ENCODE results near the gene SLC16A3. TPM values are rescaled to one million over a fixed set of nuclear protein-coding genes. Genes with fewer than 3 reads are reported as not detected.
A peak's percentile ranks its signal among the peaks of the same experiment; 100 is the strongest.
"Not testable (repeated sequence)": the region's sequence is repeated elsewhere in the genome, so short reads cannot be mapped to it uniquely, and the experiment has no call there.

Gene SLC16A3
- 265 and 305 TPM in 2 replicates for total RNA-seq (2012; rRNA removed)

DNA sequence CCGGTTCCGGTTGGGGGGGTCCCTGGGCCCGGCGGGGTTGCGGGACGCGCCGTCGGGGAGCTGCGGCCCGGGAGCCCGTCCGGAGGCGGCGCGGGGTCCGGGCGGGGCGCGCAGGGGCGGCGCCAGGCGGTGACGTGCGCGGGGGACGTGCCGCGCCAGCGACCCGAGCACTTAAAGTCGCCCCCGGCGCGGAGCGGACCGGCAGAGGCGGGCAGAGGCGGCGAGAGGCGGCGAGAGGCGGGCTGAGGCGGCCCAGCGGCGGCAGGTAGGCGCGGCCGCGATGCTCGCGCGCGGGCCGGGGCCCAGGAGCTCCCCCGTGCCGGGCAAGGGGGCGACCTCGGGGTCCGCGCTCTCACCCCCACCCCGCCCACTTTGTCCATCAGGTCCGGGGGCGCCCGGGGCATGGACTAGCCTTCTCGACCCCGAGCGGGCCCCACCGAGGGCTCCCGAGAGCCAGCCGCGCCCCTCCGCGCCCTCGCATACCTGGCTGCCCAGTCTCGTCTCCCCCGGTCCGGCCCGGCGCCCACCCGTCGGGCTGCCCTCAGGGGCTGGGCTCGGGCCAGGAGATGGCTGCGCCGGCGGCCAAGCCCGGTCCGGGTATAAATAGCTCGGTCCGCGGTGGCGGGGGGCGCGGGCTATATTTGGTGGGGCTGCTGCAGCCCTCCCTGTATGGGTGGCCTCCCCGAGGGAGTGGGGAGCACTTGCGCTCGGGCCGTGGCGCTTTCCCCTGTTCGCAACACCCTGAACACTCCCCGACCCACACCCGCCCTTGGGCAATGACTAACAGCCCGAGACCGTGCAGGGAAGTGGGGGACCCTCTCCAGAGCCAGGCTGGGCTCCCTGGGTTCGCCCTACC is at the start of gene SLC16A3:
TSS of gene SLC16A3 (plus strand) at position 201 of the 856 bp plus-strand sequence. CDS start 6,967 bp downstream, outside the sequence.
- Histone ChIP-seq H3K4me2 (ENCODE audit: low read length) (peak within 1 kb of the TSS; percentile 92), H3K36me3 (ENCODE audit: insufficient read depth, low read length) (peaks cover 17% of the 10 kb centered on the region), H3K4me1 (ENCODE audit: control insufficient read depth, insufficient read depth, low read length) (peaks cover 39% of the 10 kb centered on the region), H3K9me3 (replicated peaks; ENCODE audit: low read length) (no peaks in the 10 kb centered on the region), H3K27me3 (ENCODE audit: control insufficient read depth, insufficient read depth, low read length) (no peaks in the 10 kb centered on the region), H3K4me3 (ENCODE audit: low read length) (peak within 1 kb of the TSS; percentile 89), H3K9ac (ENCODE audit: low read depth, low read length) (peak within 1 kb of the TSS; percentile 91)

- Histone ChIP-seq H3K27me3 (ENCODE audit: control insufficient read depth, insufficient read depth, low read length) (no peaks in the 10 kb centered on the region), H3K4me3 (ENCODE audit: low read length) (no peak overlapping the region), H3K4me2 (ENCODE audit: low read length) (no peak overlapping the region), H3K9ac (ENCODE audit: low read depth, low read length) (no peak overlapping the region), H3K9me3 (replicated peaks; ENCODE audit: low read length) (no peaks in the 10 kb centered on the region), H3K4me1 (ENCODE audit: control insufficient read depth, insufficient read depth, low read length) (no peaks in the 10 kb centered on the region), H3K36me3 (ENCODE audit: insufficient read depth, low read length) (peaks cover 29% of the 10 kb centered on the region)
These were observed 49.4 kb upstream of the SLC16A3 start for GRCh38 chr17:82179412-82179811.

DNA sequence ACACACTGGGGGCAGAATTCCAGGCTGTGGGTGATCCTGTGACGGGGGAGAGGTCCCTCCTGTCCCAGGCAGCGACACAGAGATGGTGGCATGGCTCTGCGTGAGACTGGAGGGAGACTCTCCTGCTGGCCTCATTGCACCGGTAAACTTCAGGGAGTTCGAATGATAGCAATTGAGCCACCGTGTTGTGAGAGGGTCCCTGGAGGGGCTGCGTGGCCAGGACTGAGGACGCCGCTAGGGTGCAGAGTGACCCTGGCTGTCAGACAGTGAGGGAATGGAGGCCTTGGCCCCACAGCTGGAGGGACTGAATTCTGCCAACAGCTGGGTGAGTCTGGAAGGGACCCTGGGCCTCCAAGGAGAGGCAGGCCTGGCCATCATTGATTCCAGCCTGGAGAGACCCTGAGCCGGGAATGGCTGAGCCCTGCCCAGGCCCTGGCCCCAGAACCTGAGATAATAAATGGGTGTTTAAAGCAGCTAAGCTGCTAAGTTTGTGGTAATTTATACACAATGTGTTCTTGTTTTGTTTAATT is 48.8 kb upstream of the SLC16A3 start:
- Histone ChIP-seq H3K9me3 (replicated peaks; ENCODE audit: low read length) (no peaks in the 10 kb centered on the region), H3K27me3 (ENCODE audit: control insufficient read depth, insufficient read depth, low read length) (no peaks in the 10 kb centered on the region), H3K9ac (ENCODE audit: low read depth, low read length) (no peak overlapping the region), H3K36me3 (ENCODE audit: insufficient read depth, low read length) (peaks cover 32% of the 10 kb centered on the region), H3K4me2 (ENCODE audit: low read length) (no peak overlapping the region), H3K4me3 (ENCODE audit: low read length) (no peak overlapping the region), H3K4me1 (ENCODE audit: control insufficient read depth, insufficient read depth, low read length) (no peaks in the 10 kb centered on the region)

DNA sequence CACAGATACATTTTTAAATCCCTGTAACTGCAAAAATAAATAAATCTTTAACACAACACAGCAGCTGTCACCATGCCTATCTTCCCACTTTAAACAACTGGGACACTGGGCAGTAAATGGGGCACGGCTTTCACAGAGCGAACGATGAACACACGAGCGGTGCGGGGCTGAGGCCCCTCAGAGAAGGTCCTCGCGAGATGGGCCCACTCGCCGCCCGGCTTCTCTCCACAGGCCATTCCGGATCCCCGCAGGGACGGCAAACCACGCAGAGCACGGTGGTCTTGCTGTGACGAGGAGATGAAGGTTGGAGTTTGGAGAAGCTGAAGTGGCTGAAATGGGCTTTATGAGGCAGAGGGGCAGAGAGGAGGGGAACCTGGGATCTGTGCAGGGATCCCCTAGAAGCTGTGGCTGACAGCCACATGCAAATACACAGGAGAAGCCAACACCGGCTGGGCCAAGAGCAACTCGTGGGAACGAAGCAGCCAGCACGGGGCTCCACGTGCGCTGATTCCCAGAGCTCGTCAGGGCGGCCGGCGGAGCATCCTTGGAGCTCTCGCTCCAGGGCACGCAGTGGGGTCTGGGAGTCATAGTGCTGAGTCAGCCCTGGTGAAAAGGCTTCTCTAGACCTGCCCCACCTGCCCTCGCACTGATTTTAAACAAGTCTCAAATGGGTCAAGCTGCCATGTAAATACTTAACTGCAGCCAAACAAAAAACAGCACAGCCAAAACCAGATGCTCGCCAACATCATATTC is 47.9 kb upstream of the SLC16A3 start:
- Histone ChIP-seq H3K27me3 (ENCODE audit: control insufficient read depth, insufficient read depth, low read length) (no peaks in the 10 kb centered on the region), H3K36me3 (ENCODE audit: insufficient read depth, low read length) (peaks cover 30% of the 10 kb centered on the region), H3K4me3 (ENCODE audit: low read length) (no peak overlapping the region), H3K9me3 (replicated peaks; ENCODE audit: low read length) (no peaks in the 10 kb centered on the region), H3K9ac (ENCODE audit: low read depth, low read length) (no peak overlapping the region), H3K4me2 (ENCODE audit: low read length) (no peak overlapping the region), H3K4me1 (ENCODE audit: control insufficient read depth, insufficient read depth, low read length) (no peaks in the 10 kb centered on the region)

- H3K27me3 ChIP-seq (ENCODE audit: control insufficient read depth, insufficient read depth, low read length): no peaks in the 10 kb centered on the region
- peaks cover 41% of the 10 kb centered on the region for H3K36me3 ChIP-seq (ENCODE audit: insufficient read depth, low read length)
- H3K4me3 ChIP-seq (ENCODE audit: low read length): no peak overlapping the region
- no peak overlapping the region for H3K4me2 ChIP-seq (ENCODE audit: low read length)
- H3K4me1 ChIP-seq (ENCODE audit: control insufficient read depth, insufficient read depth, low read length): no peaks in the 10 kb centered on the region
- H3K9me3 ChIP-seq (replicated peaks; ENCODE audit: low read length): no peaks in the 10 kb centered on the region
- no peak overlapping the region for H3K9ac ChIP-seq (ENCODE audit: low read depth, low read length)
These were observed 44.1 kb upstream of the SLC16A3 start for GRCh38 chr17:82184761-82185160.

GRCh38 chr17:82186221-82186620 is 42.6 kb upstream of the SLC16A3 start:
- peaks cover 40% of the 10 kb centered on the region for H3K36me3 ChIP-seq (ENCODE audit: insufficient read depth, low read length)

GRCh38 chr17:82187500-82187899 is 41.3 kb upstream of the SLC16A3 start:
- Histone ChIP-seq H3K27me3 (ENCODE audit: control insufficient read depth, insufficient read depth, low read length) (no peaks in the 10 kb centered on the region), H3K9ac (ENCODE audit: low read depth, low read length) (no peak overlapping the region), H3K9me3 (replicated peaks; ENCODE audit: low read length) (no peaks in the 10 kb centered on the region), H3K4me1 (ENCODE audit: control insufficient read depth, insufficient read depth, low read length) (no peaks in the 10 kb centered on the region), H3K36me3 (ENCODE audit: insufficient read depth, low read length) (peaks cover 42% of the 10 kb centered on the region), H3K4me3 (ENCODE audit: low read length) (no peak overlapping the region), H3K4me2 (ENCODE audit: low read length) (no peak overlapping the region)

More at GRCh38 chr17:82186221-82186620, 42.6 kb upstream of the SLC16A3 start:
- Histone ChIP-seq H3K4me1 (ENCODE audit: control insufficient read depth, insufficient read depth, low read length) (no peaks in the 10 kb centered on the region), H3K9ac (ENCODE audit: low read depth, low read length) (no peak overlapping the region), H3K27me3 (ENCODE audit: control insufficient read depth, insufficient read depth, low read length) (no peaks in the 10 kb centered on the region), H3K4me3 (ENCODE audit: low read length) (no peak overlapping the region), H3K9me3 (replicated peaks; ENCODE audit: low read length) (no peaks in the 10 kb centered on the region), H3K4me2 (ENCODE audit: low read length) (no peak overlapping the region)

DNA sequence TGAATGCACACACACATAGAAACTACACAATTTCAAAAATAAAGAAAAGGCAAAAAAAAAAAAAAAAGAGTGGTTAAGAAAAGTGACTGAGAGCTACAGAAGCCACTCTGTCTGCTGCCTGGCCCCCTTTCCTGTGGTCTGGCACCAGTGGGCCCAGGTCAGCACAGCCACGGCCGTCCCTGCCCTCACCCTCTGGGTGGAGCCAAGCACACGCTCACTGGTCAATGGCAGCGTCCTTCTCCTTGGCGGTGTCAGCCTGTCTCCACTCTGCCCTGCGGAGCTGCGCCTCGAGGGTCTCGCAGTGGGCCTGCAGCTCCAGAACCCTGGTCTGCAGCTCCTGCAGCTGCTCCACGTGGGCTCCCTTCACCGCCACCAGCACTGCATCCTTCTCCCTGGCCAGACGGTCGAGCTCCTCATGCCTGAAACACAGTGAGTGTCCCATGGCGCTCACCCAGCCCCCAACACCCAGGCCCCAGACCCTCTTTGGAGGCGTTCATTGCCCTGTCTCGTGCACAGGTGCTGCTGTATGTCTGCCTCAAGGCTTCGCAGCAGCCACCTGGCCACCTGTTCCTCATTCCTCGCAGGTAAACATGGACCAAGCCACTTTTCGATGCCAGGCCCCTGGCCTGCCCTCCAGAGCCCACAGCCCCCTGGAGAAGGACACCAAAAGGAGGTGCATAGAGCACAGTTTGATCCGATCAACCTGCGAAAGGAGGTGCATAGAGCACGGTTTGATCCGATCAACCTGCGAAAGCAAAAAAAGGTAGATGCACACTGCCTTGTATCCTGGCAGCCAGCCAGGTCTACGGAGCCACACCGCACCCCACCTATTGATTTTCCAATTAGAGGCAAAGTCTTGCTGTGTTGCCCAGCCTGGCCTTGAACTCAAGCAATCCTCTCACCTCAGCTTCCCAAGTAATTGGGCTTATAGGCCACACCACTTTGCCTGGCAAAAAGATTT is 40.6 kb upstream of the SLC16A3 start:
- Histone ChIP-seq H3K4me2 (ENCODE audit: low read length) (no peak overlapping the region), H3K4me1 (ENCODE audit: control insufficient read depth, insufficient read depth, low read length) (no peaks in the 10 kb centered on the region), H3K27me3 (ENCODE audit: control insufficient read depth, insufficient read depth, low read length) (no peaks in the 10 kb centered on the region), H3K9me3 (replicated peaks; ENCODE audit: low read length) (no peaks in the 10 kb centered on the region), H3K9ac (ENCODE audit: low read depth, low read length) (no peak overlapping the region), H3K4me3 (ENCODE audit: low read length) (no peak overlapping the region), H3K36me3 (ENCODE audit: insufficient read depth, low read length) (peaks cover 45% of the 10 kb centered on the region)

GRCh38 chr17:82193050-82193449 is 35.8 kb upstream of the SLC16A3 start:
- not testable (repeated sequence) for H3K9ac ChIP-seq (ENCODE audit: low read depth, low read length); H3K4me2 ChIP-seq (ENCODE audit: low read length); H3K4me1 ChIP-seq (ENCODE audit: control insufficient read depth, insufficient read depth, low read length); H3K9me3 ChIP-seq (replicated peaks; ENCODE audit: low read length); H3K27me3 ChIP-seq (ENCODE audit: control insufficient read depth, insufficient read depth, low read length); H3K4me3 ChIP-seq (ENCODE audit: low read length)
- peaks cover 54% of the 10 kb centered on the region for H3K36me3 ChIP-seq (ENCODE audit: insufficient read depth, low read length)

DNA sequence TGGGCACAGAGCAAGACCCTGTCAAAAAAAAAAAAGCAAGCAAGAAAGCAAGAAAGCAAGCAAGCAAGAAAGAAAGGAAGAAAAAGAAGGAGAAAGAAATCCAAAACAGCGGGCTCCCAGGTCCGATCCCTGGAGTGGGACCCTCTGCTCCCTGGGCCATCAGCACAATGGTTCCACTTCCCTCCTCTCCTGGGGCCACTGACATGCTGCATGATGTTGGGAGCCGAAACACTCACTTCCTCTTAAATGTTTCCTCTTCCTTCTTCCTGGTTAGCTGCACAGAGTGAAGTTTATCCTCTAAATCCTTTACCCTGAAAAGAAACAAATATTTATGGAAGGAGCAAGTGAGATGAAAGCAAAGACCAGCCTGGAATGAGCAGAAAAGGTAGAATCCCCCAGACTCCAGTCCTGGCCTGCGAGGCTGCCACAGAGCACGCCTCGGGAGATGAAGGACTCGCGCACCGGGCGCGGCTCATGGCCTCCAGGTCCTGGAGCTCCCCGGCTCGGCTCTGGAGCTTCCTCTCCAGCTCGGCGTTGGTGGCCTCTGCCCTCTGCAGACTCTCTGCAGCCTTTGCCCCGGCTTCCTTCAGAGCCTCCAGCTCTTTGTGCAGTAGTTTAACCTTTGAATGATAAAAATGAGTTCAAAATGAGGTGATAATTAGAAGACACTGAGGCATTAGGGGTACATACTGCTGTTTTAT is 35.2 kb upstream of the SLC16A3 start:
- Histone ChIP-seq H3K9me3 (replicated peaks; ENCODE audit: low read length) (no peaks in the 10 kb centered on the region), H3K36me3 (ENCODE audit: insufficient read depth, low read length) (peaks cover 56% of the 10 kb centered on the region), H3K4me3 (ENCODE audit: low read length) (no peak overlapping the region), H3K4me2 (ENCODE audit: low read length) (no peak overlapping the region), H3K27me3 (ENCODE audit: control insufficient read depth, insufficient read depth, low read length) (no peaks in the 10 kb centered on the region), H3K4me1 (ENCODE audit: control insufficient read depth, insufficient read depth, low read length) (peaks cover 7% of the 10 kb centered on the region), H3K9ac (ENCODE audit: low read depth, low read length) (no peak overlapping the region)
